ENCODE results near the gene TWIST2.

TWIST2 gene

DNA sequence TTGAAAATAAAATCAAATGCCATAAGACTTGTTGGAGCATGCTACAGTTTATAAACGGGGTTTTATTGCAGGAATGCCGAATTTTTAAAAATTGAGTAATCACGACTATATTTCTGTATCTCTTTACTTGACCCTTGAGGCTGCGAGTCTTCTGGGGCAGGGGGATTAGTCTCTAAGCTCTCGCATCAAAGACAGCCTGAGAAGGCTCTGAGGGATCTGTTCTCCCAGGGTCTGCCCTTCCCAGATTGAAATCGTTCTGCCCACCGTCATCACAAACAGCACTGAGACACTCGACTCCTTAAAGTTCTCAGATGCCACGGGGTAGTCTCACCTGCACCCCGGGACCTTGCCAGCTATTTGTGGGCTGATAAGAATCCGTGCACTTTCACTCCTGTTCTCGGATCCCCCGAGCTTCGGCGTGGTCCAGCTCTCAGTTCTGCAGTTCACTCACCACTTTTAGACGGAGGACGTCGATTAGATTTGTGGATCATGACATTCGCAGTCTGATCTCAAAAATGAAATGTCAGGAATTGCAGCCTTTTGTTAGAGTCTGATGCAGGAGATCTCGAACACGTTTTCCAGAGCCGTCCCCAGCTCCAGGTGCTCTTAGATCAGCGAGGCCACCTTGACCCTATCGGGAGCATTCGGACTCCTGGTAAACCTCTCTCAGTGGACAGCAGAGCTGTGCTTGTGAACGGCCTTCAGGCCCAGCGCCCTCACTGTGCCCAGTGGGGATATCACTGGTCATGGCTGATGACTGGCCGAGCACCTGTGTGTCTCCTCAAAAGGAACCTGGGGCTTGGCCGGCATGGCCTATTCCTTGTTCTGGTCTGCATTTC is 43.0 kb downstream of the TWIST2 start:
- DNase-seq (ENCODE audit: low read depth): no peak

DNA sequence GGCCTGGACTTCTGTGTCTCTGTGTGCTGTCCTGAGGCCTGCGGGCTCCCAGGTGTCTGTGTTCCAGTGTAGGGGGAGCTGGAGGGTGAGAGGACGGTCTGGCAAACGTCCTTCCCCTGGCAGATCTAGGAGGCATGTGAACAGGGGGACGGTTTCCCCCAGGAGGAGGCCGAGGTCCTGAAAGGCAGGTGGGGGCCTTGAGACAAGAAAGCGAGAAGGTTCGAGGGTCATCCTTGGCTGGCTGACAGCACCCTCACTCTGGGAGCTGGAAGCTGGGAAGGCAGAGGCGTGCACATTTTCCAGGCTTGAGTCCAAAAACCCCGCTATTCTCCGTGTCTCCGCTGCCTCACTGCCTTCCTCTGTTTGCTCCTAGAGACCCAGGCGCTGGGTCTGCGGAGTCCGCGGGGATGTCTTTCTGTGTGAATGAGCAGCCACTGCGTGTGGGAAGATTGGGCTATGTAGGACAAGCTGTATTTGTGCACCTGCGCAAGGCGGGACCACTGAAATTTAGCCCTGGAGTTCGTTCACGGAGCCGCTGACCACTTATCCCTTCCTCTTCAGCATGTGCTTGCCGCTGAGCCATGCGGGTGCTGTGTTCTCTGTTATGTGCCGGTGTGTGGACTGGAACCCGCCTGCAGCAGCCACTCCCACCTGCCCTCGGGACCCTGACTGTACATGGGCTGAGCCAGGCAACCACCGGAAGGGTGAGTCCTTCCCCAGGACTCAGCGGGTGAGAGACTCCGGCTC is 43.7 kb downstream of the TWIST2 start:
- DNase-seq (ENCODE audit: low read depth): no peak

DNA sequence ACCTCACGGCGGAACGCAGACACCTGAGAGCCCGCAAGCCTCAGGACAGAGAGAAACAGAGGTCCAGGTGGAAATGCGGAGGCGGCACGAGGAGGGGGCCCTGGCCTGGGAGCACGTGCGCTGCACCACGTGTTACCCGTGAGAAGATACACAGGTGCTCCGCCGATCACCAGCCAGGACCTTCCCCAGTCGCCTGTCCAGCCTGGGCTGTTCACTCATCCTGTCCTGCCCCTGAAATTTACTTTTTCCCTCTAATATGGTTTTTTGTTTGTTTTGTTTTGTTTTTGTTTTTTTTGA is 44.3 kb downstream of the TWIST2 start:
- no peak for DNase-seq (ENCODE audit: low read depth)

DNA sequence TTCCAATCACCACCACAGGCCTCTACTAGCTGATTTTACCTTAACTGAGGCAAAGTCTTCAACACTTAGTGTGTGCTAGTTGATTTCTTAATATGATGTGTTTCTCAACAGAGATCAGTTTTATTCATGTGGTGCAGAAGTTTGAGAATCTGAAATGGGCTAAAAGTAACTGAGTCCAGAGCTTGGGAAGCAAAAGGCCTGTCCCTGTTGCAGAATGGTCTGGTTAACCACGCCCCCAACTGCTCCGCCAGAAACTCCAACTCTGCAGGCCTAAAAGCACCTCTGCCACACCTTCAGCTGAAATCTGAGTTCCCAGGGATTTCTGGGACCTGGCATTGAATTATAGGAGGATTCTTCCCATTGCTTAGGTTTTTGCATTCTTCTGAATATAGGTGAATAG is 44.9 kb downstream of the TWIST2 start:
- no peak for DNase-seq (ENCODE audit: low read depth)

DNA sequence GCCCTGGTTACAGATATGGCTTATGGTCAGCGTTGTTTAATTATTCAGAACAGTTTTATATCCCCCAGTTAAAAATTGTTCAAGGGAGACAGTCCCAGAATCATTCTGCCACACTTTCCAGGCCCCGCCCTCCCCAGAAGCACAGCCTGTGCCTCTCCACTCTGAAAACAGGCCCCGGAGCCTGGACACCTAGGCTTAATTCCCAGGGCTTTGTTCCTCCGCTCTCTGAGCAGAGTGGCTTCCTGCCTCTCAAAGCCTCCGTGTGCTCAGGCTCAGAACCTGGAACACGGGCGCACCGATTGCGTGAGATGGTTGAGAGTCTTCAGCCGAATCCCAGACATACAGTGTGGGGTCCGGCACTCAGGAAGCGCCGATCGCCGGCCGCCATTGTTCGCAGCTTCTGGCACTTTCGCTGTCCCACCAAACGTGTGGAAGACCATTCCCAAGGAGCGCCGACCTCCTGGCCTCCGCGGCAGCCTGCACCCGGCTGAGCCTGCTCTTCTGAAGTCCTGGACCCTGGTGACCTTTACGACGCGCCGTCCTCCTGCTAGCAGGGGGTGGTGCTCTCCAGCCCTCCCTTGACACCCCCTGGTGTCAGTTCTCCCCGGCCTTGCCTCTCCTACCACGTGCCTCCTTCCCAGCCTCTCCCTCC is 45.6 kb downstream of the TWIST2 start:
- no peak for DNase-seq (ENCODE audit: low read depth)

DNA sequence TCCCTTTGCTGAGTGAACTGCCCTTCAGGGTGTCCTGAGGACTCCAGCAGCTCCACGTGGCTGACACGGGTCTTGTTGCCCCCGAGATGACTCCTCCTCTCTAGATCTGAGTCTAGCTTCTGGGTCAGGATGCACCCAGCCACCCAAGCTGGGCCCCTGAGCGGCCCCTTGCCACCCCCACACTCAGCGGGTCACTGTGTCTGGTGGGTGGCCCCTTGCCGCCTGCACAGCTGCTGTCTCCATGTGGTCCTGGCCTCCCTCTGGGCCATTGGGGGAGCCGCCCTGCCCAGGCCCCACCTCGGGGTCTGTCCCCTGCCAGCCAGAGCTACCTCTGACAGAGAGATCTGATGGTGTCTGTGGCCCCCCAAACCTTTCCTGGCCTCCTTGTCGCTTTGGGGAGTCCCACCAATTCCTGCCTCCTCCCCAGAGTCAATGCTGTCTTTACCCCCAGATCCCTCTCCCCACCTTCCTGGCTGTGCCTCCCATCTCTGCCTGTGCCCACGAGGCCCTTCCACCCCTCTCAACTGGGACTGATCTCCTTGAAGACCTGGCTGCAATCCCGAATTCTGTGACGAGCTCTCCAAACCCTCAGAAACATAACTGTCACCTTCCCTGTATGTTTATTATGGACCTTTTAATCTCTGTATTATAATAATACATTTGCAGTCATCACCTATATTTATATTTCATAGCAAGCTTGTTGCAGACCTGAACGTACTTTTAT is 46.5 kb downstream of the TWIST2 start:
- DNase-seq (ENCODE audit: low read depth): no peak

DNA sequence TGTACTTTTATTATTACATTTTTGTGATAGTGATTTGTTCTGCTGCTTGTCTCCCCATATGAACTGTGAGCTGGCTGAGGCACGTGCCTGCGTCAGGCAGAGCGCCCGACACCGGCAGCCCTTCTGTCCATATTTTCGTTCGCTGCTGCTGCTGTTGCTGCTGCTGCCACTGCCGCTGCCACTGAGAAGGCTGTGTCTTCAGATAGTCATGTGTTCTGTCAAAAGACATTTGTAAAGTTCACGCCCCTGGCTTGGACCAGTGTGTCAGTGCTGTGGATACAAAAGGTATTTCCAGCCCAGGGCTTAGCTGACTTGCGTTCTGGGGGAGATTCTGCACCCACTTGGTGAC is 47.0 kb downstream of the TWIST2 start:
- DNase-seq (ENCODE audit: low read depth): no peak

DNA sequence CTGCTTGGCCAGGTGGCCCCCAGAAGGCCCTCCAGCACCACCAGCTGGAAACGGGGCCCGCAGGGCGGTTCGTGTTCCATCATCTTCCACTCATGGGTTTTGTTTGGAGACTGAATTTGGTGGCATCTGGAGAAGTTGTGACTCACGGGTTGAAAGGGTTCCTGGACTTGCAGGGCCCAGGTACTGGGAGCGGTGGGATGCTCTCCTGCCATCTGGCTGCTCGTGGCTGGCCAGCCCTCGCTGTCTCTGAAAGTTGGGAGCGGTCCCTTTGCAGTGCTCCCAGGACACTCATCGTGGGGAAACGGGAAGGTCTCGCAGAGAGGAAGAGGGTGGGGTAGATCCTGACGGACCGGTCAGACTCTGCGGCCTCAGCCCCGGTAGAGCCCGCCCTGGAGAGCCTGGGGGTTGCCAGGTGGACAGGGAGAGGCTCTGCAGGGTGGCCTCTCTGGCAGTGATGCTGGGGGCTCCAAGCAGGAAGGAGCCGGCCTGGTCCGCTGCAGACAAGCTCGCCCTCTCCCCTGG is 47.5 kb downstream of the TWIST2 start:
- no peak for DNase-seq (ENCODE audit: low read depth)

DNA sequence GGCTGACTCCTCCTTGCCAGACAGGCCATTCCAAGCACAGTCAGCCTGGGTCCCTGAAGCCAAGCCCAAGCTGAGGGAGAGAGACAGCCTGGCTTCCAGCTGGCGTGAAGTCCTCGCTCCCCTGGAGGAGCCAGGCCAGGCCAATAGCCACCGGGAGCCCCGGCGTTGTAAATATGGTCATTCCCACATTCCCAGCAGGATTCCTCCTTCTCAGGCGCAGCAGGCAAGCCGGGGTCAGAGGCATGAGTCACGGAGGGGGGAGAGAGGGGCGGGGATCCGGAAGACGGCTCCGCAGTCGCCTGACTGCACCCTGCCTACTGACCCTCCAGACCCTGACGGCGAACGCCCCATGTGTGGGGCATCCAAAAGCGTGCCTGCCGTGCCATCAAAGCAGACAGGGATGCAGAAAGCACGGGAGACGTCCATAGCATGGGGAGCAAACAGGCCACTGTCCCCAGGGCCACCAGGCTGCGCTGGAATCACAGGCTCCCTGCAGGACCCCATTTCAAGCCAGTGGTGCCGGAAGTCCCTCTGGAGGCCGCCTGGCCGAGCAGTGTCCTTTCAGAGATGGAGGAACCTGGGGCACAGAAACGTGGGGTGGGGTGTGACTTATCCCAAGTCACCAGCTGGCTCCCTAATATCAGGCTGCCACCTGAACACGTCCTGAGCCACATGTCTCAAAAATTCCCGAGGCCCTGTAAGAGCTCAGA is 48.2 kb downstream of the TWIST2 start:
- DNase-seq (ENCODE audit: low read depth): no peak

DNA sequence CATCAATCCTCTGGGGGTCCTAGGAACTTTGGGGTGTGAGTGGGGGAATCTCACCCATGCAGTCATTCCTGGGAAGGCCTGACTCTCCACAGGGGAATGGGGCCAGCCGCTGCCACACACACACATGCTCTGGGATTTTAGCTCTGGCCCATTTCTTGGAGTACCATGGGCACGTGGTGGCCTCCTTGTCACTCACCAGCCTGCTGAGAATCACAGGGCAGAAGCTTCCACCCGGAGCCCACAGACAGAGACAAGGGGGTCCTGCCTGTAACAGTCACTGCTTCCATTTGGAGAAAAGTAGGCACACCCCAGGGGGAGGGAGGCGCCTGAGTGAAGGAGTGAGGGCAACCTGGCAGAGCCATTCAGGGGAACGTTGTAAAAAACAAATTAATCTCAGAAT is 48.8 kb downstream of the TWIST2 start:
- DNase-seq (ENCODE audit: low read depth): no peak

DNA sequence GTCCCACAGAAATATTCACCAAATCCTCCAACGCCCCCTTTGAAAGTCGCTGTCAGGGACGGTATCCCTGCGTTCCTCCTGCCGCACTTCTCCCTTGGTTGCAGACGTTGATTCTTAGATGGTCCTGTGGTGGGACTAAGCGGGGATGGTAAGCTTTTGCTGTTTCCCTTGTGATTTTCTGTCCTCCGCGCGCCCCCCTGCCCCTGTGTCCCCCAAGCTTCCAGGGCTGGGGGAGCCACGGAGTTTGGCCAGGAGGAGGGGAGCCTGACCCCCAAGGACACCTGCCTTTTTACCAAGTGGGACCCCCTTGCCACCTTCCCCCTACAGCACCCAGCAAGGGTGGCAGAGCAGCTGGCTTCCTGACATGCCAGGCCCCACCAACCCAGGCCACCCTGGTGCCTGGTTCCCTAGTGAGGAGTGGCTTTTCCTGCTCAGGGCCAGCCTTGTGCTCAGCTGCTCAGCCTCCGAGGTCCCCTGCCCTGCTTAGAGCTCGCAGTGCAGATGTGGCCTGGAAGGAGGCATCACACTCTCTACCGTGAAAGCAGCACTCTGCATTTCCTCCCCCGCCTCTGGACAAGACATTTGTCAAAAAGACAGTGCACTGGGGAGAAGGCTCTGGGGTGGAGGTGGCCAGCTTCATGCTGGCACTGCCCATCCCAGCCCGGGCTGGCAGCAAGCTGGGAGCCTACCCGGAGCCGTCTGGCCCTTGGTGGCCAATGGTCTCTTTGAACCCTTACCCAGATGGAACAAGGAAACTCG is 49.4 kb downstream of the TWIST2 start:
- no peak for DNase-seq (ENCODE audit: low read depth)

DNA sequence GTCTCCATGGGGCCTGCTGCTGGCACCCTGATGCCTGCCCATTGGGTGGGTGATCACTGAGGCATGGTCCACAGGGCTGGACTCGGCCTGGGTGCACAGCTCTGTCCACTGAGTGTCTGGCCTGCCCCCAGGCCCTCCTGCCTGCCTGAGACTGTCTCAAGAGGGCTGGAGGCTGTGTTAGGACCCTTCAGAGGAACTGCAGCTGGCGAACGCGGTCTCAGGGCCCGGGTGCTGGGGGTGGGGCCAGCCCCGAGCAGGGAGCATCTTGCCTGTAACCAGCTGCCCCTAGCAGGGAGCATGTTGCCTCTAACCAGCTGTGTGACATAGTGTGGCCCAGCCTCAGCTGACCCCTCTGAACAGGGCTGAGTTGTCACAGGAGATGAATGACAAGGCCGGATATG is 50.0 kb downstream of the TWIST2 start:
- no peak for DNase-seq (ENCODE audit: low read depth)

DNA sequence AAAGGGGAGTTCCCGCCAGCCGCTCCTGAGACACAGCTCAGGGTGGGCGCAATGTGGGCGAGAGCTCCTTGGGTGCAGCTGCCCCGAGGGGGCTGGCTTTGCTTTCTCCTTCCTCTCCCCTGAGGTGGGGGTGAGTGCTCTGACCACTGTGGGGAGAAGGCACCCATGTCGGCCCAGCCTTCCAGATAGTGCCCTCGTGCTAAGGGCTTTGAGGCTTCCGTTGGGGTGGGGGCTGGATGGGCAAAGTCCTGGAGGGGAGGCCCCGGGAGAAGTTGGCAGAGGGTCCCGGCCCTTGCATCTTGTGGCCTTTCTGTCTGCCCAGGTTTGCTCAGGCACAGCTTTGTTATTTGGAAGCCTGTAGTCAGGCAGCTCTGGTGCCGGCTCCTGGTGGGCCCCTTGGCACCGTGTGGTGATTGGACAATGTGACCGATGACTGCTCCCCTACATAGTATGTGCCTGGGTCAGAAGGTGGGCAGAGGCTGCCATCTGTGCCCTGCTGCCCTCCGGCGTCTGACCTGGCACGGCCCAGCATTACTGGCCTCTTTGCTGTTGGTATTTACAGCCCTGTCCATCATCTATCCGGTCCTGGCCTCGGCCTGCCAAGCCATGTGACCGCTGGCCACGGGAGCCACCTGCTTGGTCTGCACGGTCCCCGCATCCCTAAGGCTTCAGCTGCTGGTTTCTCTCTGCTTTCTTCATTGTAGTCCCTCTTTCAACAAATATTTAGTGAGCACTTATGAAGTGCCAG is 50.8 kb downstream of the TWIST2 start:
- no peak for DNase-seq (ENCODE audit: low read depth)

DNA sequence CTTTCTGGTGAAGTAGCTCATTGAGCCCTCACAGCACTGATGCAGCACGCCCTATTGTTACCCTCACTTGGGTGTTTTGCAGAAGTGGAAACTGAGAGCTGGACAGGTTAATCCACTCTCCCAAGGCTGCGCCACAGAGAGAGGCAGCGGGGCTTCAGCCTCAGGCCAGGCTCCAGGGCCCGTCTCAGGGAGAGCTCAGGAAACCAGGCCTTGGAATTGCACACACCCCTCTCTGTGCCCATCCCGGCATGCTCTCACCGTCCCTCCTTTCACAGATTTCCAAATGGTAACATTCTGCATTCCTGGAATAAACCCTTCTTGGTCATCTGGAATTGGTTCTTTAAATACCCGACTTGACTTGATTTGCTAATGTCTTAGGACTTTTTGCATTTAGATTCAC is 51.5 kb downstream of the TWIST2 start:
- no peak for DNase-seq (ENCODE audit: low read depth)

DNA sequence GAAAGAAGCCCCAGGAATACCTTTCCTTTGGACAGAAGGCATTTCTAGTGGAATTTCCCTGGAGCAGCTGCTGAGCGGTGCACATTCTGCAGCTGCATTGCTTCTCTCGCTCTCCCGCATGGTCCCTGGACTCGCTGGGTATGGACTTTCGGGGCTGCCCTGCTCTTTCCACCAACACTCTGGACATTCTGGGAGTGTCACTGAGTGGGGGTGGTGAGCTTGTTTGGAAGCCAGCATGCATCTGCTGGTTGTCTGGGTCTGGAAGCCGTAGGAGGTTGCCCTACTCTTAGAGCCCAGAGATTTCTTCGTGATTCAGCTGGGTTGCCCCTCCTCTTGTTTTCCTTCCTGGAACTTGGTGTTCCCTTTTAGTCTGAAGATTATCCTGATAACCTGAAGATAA is 52.6 kb downstream of the TWIST2 start:
- DNase-seq (ENCODE audit: low read depth): no peak

DNA sequence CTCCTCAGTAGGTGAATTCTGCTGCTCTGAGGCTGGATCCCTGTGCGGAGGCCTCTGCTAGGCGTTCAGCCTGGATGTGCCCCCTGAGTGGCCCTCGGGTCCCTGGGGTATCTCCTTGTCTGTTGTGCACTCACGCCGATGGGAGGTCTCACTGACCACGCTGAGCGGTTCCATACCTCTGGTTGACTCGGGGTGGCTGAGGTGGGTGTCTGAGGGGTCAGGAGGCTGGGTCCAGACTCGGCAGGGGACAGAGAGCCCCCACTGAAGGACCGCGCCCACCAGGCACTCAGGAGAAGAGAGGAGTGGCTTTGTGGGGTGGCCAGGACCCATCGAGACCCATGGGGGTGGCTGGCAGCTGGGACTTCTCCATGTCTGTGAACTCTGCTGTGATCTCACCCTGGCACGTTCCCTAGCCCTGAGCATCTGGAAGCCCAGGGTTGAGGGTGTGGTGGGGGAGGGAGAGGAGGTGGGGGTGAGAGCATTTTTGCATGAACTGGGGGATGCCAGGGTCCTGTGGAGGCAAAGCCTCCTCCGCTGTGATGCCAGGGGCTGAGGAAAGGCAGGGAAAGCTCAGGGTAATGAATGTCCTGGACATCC is 53.7 kb downstream of the TWIST2 start:
- no peak for DNase-seq (ENCODE audit: low read depth)

DNA sequence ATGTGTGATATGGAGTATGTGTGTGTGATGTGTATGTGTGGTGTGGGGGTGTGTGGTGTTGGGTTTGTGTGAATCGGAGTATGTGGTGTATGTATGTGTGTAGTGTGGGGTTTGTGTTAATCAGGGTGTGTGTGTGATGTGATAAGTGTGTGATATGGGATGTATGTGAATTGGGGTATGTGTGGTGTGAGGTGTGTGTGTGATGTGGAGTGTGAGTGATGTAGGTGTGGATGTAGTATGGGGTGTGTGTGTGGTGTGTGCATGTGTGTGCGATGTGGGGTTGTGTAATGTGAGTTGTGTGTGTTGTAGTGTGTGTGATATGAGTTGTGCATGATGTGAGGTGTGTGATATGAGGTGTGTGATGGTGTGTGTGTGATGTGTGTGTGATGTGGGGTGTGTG is 54.4 kb downstream of the TWIST2 start:
- DNase-seq (ENCODE audit: low read depth): no peak

DNA sequence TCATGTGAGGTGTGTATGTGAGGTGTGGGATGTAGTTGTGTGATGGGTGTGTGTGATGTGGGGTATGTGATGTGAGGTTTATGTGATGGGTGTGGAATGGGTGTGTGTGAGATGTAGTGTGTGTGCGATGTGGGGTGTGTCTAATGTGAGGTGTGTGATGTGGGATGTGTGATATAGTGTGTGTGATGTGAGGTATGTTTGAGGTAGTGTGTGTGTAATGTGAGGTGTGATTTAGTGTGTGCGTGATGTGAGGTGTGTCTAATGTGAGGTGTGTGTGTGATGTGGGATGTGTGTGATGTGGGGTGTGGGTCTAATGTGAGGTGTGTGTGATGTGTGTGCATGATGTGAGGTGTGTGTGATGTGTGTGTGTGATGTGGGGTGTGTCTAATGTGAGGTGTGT is 55.3 kb downstream of the TWIST2 start:
- DNase-seq (ENCODE audit: low read depth): no peak

DNA sequence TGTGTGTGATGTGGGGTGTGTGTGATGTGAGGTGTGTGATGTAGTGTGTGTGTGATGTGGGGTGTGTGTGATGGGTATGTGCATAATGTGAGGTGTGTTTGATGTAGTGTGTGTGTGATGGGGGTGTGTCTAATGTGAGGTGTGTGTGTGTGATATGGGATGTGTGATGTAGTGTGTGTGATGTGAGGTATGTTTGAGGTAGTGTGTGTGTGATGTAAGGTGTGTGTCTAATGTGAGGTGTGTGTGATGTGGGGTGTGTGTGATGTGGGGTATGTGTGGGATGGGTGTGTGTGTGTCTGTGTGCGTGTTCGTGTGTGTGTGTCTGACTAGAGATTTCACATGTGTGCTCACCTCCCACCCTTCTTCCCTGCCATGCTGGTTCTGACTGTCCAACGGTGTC is 56.3 kb downstream of the TWIST2 start:
- no peak for DNase-seq (ENCODE audit: low read depth)

DNA sequence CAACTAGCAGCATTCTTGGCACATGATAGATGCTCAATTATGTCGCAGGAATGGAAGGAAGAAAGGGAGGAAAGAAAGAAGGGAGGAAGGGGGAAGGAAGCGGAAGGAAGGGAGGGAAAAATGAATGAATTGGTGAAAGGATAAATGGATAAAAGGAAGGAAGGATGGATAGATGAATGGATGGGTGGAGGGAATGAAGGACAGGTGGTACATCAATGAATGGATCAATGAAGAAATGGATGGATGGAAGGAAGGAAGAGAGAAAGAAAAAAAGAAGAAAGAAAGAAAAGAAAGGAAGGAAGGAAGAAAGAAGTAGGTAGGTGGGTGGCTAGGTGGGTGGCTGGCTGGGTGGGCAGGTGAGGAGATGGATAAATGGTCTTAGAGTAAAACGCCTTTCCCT is 56.8 kb downstream of the TWIST2 start:
- no peak for DNase-seq (ENCODE audit: low read depth)
